Muscle layer of duodenum (tissue), 2 donors: ENCODE data around the gene NMNAT3.

Source experiments
- H3K27ac ChIP-seq: one replicate; pipeline ENCODE4 v1.7.0; 2013; ENCODE audit warnings: mild to moderate bottlenecking, low read length
- H3K27me3 ChIP-seq: one replicate; pipeline ENCODE4 v1.7.0; 2013; ENCODE audit warnings: low read depth, mild to moderate bottlenecking, control low read depth, low read length
- H3K36me3 ChIP-seq, 2 donors: one replicate each; pipeline ENCODE4 v1.7.0; 2013; ENCODE audit warnings: low read length in 2 of 2, control low read depth in 1 of 2, mild to moderate bottlenecking in 1 of 2; ENCODE audit not compliant: insufficient read depth in 2 of 2, control insufficient read depth in 1 of 2
- H3K4me1 ChIP-seq, 2 donors: one replicate each; pipeline ENCODE4 v1.7.0; 2013; ENCODE audit warnings: low read length in 2 of 2, mild to moderate bottlenecking in 2 of 2, control low read depth in 1 of 2, moderate library complexity in 1 of 2; ENCODE audit not compliant: insufficient read depth in 2 of 2, control insufficient read depth in 1 of 2
- H3K4me3 ChIP-seq, 2 donors: one replicate each; pipeline ENCODE4 v1.7.0; 2013; ENCODE audit warnings: low read length in 2 of 2, low read depth in 1 of 2, mild to moderate bottlenecking in 1 of 2
- H3K9me3 ChIP-seq, 2 donors: one replicate each; pipeline ENCODE4 v1.7.0; 2013; ENCODE audit warnings: low read length in 2 of 2, control low read depth in 1 of 2, mild to moderate bottlenecking in 1 of 2; ENCODE audit not compliant: control insufficient read depth in 1 of 2
- donor health status: healthy.

Gene NMNAT3

DNA sequence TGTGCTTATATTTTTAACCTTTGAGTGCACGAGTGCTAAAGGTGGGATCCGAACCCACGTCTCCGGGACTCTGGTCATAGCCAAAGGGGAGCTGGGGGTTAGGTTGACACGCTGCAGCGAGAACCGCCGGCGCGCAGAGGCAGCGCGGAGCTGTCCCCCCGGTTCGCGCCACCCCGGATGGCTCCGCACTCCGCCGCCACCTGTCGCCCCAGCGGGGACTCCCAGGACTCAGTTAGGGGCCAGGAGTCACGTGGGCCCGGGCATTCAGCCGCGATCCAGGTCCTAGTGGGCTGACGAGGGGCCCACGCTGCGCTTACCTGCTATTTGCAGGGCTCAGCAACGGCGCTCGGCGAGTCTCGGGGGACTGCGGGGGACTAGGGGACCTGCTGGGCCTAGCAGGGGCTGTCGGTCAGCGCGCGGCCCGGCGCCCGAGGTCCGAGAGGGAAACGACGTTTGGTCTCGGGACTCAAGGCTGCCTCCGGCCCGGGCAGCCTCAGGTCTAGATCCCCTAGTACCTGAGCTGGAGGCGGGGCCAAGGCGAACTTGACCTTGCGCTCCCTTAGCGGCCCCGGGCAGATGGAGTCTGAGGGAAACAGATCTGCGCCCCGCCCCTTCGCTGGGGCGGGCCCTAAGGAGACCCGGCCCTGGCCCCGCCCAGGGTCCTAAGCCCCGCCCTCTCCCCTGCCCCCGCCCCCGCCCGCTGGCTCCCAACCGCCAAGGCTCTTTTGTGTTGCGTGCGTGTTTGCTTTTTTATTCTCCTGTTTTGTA, at the start of gene NMNAT3:
NMNAT3 (minus strand) TSS at position 585 of the 768 bp plus-strand sequence. CDS start 50,248 bp downstream, outside the sequence.
- Histone ChIP-seq H3K4me1 (peaks cover 5 to 10% of the 10 kb centered on the region in 2 donors), H3K27ac (no peak within 1 kb of the TSS)

GRCh38 chr3:139721370-139721769, 43.6 kb upstream of the NMNAT3 start:
- H3K27ac ChIP-seq: no peak overlapping the region
- H3K9me3 ChIP-seq: no peaks in the 10 kb centered on the region
- no peaks in the 10 kb centered on the region for H3K27me3 ChIP-seq
- H3K4me3 ChIP-seq: no peak overlapping the region
- H3K36me3 ChIP-seq: no peaks in the 10 kb centered on the region
- H3K4me1 ChIP-seq: no peaks in the 10 kb centered on the region

More for the DNA sequence above, at the start of gene NMNAT3:
- H3K4me3 ChIP-seq: peak within 1 kb of the TSS; percentile 73 to 91
- H3K36me3 ChIP-seq: no peaks in the 10 kb centered on the region
- H3K9me3 ChIP-seq: no peaks in the 10 kb centered on the region
- H3K27me3 ChIP-seq: no peaks in the 10 kb centered on the region

DNA sequence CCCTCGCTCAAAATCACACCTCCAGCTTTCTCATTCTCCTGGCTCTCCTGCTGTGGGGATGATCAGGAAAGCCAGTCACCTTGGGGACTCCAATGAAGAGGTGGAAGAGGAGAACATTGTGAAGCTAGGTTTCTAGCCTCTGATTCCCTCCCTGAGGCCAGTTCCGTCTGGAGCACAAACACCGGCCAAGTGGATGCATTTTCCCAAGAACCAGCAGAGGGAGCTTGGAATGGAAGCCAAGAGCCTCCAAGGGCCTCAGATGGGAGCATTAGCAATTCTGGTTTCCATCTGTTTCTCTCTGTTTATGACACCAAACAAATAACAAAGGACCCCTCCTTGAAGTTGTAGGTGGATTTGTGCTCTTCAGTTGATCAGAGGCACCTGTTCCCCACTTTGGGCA, 40.6 kb upstream of the NMNAT3 start:
- H3K4me1 ChIP-seq: no peaks in the 10 kb centered on the region
- no peak overlapping the region for H3K4me3 ChIP-seq
- no peaks in the 10 kb centered on the region for H3K9me3 ChIP-seq
- no peaks in the 10 kb centered on the region for H3K27me3 ChIP-seq
- H3K27ac ChIP-seq: no peak overlapping the region
- H3K36me3 ChIP-seq: no peaks in the 10 kb centered on the region

DNA sequence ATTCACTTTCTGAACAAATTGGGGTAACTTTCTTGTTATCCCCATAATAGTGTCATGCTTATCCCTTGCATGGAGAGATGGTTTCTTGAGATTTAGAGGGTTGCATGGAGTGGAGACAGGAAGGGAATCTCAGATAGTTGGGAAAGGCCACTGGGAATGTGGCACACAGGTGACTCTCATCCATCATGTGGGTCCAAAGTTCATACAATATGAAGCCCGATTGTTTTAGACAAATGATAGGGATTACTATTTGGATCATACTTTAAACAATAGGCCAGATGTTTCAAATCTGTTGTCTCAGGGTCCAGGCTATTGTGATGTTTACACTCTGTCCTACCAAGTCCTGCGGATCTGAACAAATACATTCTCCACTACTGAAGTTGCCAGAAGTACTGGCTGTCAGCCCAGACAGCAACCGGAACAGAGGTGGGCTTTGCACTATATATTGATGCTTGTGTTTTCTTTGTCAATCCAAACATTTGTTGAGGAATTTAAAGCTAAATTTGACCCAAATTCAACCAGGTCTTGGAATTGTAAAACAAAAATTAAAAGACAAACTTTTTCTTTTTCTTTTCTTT, 39.2 kb upstream of the NMNAT3 start:
- H3K9me3 ChIP-seq: no peaks in the 10 kb centered on the region
- H3K36me3 ChIP-seq: no peaks in the 10 kb centered on the region
- no peak overlapping the region for H3K4me3 ChIP-seq
- H3K4me1 ChIP-seq: no peaks in the 10 kb centered on the region
- no peaks in the 10 kb centered on the region for H3K27me3 ChIP-seq
- H3K27ac ChIP-seq: no peak overlapping the region

DNA sequence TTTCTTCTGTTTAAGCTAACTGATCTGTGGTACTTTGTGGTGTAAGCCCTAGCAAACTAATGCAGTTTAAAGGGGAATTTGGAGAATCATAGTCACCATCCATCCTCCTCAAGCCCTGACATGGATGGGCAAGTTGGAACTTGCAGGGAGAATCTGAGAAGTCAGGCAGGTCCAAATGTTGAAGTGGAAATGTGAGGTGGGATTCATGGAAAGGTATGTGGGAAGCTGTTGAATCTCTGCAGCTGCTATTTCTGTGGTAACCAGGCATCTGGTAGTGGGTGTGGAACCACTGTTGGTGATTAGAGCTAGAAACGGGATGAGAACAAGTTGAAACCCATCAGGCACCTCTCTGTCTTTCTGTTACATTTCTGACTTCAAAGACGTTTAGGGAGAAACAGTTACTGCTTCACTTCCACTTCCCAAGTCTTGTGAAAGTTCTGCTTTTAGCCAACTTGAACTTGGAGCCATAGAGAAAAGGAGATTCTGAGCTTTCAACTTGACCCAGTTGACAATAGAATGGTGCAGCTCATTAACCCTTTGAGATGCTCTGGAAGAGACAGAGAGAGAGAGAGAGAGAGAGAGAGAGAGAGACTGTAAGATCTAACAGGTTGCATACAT, 38.1 kb upstream of the NMNAT3 start:
- H3K9me3 ChIP-seq: no peaks in the 10 kb centered on the region
- H3K27ac ChIP-seq: no peak overlapping the region
- H3K27me3 ChIP-seq: no peaks in the 10 kb centered on the region
- no peak overlapping the region for H3K4me3 ChIP-seq
- no peaks in the 10 kb centered on the region for H3K36me3 ChIP-seq
- H3K4me1 ChIP-seq: no peaks in the 10 kb centered on the region

DNA sequence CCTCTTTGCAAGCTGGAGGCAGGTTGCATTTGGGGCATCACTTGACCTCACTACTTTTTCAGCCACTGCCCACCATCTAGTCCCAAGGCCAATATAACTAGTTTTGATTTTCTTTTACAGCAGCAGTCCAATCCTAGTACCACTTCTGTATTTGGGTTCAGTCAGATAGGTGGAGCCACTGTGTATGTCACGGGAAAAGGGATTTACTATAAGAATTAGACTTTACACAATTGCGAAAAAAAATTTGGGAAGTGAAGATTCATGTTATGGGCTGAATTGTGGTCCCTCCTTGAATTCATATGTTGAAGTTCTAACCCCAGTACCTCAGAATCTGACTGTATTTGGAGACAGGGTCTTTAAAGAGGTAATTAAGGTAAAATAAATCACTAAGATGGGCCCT, 37.4 kb upstream of the NMNAT3 start:
- Histone ChIP-seq H3K4me3 (no peak overlapping the region), H3K36me3 (no peaks in the 10 kb centered on the region), H3K9me3 (no peaks in the 10 kb centered on the region), H3K27ac (no peak overlapping the region), H3K4me1 (no peaks in the 10 kb centered on the region), H3K27me3 (no peaks in the 10 kb centered on the region)

- Histone ChIP-seq H3K9me3 (no peaks in the 10 kb centered on the region), H3K4me3 (no peak overlapping the region), H3K27me3 (no peaks in the 10 kb centered on the region), H3K27ac (no peak overlapping the region), H3K4me1 (no peaks in the 10 kb centered on the region), H3K36me3 (no peaks in the 10 kb centered on the region)
Measured at GRCh38 chr3:139710212-139710611, 32.4 kb upstream of the NMNAT3 start.

DNA sequence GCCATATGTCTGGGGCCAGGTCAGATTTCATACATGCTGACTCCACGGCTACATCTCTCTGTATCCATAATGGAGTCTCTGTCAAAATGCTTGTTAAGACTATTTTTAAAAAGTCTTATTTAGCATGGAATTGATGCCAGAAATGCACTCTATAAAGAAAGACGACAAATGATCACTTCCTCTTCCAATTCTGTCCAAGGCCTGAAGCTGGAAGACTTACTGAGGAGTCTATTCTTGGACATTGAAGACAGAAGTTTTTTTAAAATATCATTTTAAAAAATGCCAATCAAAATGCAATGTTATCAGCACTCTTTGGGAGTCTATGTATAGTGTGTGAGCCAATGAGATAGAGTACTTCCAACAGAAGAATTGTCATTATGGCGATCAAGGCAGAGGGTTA, 27.9 kb upstream of the NMNAT3 start:
- H3K27ac ChIP-seq: no peak overlapping the region
- no peaks in the 10 kb centered on the region for H3K4me1 ChIP-seq
- H3K27me3 ChIP-seq: no peaks in the 10 kb centered on the region
- H3K9me3 ChIP-seq: no peaks in the 10 kb centered on the region
- no peaks in the 10 kb centered on the region for H3K36me3 ChIP-seq
- H3K4me3 ChIP-seq: no peak overlapping the region

DNA sequence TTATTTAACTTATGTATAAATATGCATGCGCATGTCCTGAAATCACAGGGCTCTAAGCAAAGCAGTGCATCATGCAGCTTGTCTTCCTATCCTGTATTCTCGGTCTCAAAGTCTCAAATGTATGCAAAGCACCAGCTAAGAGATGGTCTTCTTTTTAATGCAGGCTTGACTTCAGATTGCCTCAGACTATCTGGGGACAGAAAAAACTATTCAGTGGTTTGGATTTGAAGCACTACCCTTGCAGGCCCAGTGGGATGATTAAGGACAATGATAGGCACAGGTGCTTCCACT, 18.5 kb upstream of the NMNAT3 start:
- Histone ChIP-seq H3K4me1 (no peaks in the 10 kb centered on the region), H3K36me3 (no peaks in the 10 kb centered on the region), H3K27me3 (no peaks in the 10 kb centered on the region), H3K4me3 (no peak overlapping the region), H3K9me3 (no peaks in the 10 kb centered on the region), H3K27ac (no peak overlapping the region)

- Histone ChIP-seq H3K4me1 (no peaks in the 10 kb centered on the region), H3K27ac (no peak overlapping the region), H3K9me3 (no peaks in the 10 kb centered on the region), H3K27me3 (no peaks in the 10 kb centered on the region), H3K4me3 (no peak overlapping the region), H3K36me3 (no peaks in the 10 kb centered on the region)
Measured at GRCh38 chr3:139695426-139696313, 17.9 kb upstream of the NMNAT3 start.

DNA sequence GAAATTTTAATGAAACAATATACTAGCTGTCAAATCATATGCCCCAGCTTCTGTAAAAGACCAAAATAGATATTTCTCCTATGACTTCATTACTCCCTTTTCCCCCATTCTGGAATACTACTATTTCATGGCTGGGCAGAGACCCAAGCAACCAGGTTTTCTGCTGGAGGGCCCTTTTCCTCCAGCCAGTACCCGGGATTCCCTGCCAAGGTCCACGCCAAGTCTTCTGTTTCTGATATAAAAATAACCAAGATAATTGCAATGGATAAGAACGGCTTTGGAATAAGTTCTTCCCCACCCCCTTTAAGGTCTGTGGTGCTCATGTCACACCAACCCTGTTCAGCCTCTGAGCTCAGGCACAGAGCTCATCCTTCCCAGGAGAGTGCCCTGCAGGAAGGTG, 17.2 kb upstream of the NMNAT3 start:
- H3K36me3 ChIP-seq: no peaks in the 10 kb centered on the region
- no peak overlapping the region for H3K4me3 ChIP-seq
- no peak overlapping the region for H3K27ac ChIP-seq
- no peaks in the 10 kb centered on the region for H3K27me3 ChIP-seq
- no peaks in the 10 kb centered on the region for H3K9me3 ChIP-seq
- no peaks in the 10 kb centered on the region for H3K4me1 ChIP-seq
